Choroid plexus epithelial cell (primary cell): ENCODE data around the gene FOXN3.

Source experiments
- DNase-seq: peaks from one replicate; pipeline ENCODE4 v3.0.0-alpha.2; 2010; ENCODE audit warnings: low read depth
- H3K4me3 ChIP-seq: 2 replicates; pipeline ENCODE4 v1.5.1; 2011; ENCODE audit warnings: low read depth, mild to moderate bottlenecking, control low read depth, low read length, moderate library complexity
- CTCF ChIP-seq: conservative IDR thresholded peaks from 2 replicates; pipeline ENCODE4 v1.5.1; 2011; ENCODE audit warnings: low read depth, mild to moderate bottlenecking, control low read depth, inconsistent platforms, low read length, moderate library complexity

The FOXN3 gene

DNA sequence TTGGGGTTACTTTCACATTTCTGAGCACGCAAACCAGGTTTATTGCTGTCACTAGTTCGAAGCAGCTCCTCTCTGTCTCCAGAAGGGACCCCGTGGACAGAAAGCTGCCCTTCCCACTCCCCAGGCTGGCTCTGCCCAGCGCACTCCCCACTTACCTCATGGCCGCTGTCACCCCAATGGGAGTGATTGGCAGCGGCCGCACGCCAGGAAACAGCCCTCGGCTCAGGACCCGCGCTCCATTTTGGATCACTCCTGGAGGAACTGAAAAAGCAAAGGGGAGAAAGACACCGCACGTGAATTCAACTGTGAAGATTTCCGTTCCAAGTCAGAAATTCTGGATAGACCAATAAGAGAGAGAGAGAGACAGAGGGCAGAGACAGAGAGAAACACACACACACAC, 236.5 kb downstream of the FOXN3 start:
- TF ChIP-seq CTCF = no peak
- H3K4me3 ChIP-seq = no peak overlapping the region
- no peak for DNase-seq

GRCh38 chr14:89179891-89180404, 237.1 kb downstream of the FOXN3 start:
- no peak for TF ChIP-seq CTCF
- DNase-seq = no peak

DNA sequence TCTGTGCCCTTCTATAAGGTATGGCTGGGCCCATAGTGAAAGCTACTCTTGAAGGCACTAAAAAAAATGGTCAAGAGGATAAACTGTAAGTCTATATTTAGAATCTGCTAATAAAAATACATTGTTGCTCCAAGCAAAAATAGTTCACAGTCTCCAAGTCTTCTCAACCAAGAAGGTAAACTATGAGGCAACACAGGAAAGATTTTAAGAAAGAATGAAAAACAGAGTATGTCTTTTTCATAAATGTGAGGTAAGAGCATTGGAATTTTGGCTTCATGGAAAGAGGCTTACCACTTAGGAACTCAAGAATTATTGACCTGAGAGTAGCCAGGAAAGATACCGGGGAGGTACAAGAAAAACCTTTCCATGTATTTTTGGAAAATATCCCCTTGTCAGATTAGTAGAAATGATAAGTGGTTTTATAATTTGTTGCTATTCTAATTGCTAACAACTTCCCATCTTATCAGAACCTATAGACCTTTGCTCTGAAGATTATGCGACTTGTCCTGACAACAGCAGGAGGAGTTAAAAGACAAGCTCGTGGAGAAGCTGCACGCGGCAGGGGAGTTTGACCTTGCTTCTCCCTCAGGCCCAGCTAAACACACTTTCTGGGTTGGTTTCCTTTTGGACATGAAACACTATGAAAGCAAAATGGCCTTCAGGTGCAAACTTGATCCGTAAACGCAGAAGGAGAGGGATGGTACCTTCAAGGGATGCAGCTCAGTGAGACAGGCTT, 238.1 kb downstream of the FOXN3 start:
- DNase-seq = peak; percentile 76
- TF ChIP-seq CTCF = no peak
- H3K4me3 ChIP-seq = no peak overlapping the region

More at GRCh38 chr14:89179891-89180404, 237.1 kb downstream of the FOXN3 start:
- no peak overlapping the region for H3K4me3 ChIP-seq

- DNase-seq = no peak
- no peak for TF ChIP-seq CTCF
- no peak overlapping the region for H3K4me3 ChIP-seq
These were observed 238.7 kb downstream of the FOXN3 start for GRCh38 chr14:89178376-89178775.

- no peak for TF ChIP-seq CTCF
- DNase-seq = no peak
- no peak overlapping the region for H3K4me3 ChIP-seq
These were observed 240.9 kb downstream of the FOXN3 start for GRCh38 chr14:89175881-89176799.

DNA sequence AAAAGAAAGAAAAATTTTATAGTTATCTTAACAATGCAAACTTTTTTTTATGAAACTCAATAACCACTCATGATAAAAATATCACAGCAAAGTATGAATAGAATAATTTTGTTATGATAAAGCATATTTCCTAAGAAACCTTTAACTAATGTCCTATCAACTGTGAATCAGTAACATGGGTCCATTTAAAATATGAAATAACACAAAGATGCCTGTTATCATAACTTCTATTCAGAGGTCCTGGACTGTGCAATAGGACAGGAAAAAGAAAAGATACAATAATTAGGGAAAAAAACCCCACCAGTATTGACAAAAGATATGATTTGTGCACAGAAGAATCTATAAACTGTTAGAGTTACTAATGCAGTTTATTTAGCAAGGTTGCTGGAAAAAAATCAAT, 245.4 kb downstream of the FOXN3 start:
- TF ChIP-seq CTCF = no peak
- H3K4me3 ChIP-seq = no peak overlapping the region
- no peak for DNase-seq
